D721Med (cell line): ENCODE measurements around the gene TTPAL.

ENCODE experiments used
- DNase-seq: peaks from one replicate; pipeline ENCODE4 v3.0.0; 2011; ENCODE audit warnings: low spot score; ENCODE audit not compliant: insufficient read length
- FAIRE-seq: peaks from 2 replicates; lab custom pipeline; 2011; peaks lifted over from hg19 to GRCh38; lab: Jason Lieb, UNC
- TF ChIP-seq, protein P1 (sequence below): IDR thresholded peaks from 2 replicates; pipeline ENCODE4 v1.5.1; 2012; ENCODE audit warnings: mild to moderate bottlenecking, control low read depth; ENCODE audit not compliant: insufficient read depth; ENCODE audit errors: missing control alignments

The TTPAL gene

DNA sequence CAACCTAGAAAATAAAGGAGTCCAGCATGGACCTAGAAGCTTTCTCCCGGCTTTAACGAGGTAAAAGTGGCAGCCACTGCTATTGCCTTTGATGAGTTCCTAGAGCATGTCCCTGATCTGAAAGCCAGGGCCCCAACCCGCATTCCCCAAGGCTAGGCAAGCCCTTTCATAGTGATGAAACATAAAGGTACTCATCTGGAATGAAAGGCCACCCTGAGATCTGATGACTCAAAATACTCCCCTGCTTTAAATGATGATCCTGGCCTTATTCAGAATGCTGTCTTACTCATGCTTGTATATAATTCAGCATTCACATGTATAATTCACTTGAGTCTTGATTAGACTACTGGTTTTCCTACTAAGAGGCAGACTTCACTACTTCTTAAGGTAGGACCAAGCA is 21.3 kb downstream of the TTPAL start:
- TF ChIP-seq, protein P1, sequence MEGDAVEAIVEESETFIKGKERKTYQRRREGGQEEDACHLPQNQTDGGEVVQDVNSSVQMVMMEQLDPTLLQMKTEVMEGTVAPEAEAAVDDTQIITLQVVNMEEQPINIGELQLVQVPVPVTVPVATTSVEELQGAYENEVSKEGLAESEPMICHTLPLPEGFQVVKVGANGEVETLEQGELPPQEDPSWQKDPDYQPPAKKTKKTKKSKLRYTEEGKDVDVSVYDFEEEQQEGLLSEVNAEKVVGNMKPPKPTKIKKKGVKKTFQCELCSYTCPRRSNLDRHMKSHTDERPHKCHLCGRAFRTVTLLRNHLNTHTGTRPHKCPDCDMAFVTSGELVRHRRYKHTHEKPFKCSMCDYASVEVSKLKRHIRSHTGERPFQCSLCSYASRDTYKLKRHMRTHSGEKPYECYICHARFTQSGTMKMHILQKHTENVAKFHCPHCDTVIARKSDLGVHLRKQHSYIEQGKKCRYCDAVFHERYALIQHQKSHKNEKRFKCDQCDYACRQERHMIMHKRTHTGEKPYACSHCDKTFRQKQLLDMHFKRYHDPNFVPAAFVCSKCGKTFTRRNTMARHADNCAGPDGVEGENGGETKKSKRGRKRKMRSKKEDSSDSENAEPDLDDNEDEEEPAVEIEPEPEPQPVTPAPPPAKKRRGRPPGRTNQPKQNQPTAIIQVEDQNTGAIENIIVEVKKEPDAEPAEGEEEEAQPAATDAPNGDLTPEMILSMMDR = no peak
- FAIRE-seq (no peak), DNase-seq (no peak)

DNA sequence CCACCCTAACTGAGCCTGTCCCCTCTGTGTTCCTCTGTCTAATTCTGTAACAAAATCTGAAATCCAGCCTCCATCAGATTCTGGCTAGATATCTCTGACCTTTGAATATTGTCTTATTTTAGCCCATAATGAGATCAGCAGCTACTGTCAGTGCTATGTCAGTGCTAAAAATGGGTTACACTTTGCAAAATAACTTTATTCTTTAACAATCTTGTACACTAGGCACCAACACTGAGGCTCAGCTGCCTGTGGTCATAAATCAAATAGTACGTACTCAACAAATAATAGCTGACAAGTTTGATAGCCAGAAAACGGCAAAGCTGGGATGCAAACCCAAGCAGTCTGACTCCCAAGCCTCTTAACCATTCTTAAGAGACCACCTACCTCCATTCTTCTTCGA is 22.1 kb downstream of the TTPAL start:
- FAIRE-seq = no peak
- TF ChIP-seq, protein P1 = no peak
- DNase-seq = no peak

DNA sequence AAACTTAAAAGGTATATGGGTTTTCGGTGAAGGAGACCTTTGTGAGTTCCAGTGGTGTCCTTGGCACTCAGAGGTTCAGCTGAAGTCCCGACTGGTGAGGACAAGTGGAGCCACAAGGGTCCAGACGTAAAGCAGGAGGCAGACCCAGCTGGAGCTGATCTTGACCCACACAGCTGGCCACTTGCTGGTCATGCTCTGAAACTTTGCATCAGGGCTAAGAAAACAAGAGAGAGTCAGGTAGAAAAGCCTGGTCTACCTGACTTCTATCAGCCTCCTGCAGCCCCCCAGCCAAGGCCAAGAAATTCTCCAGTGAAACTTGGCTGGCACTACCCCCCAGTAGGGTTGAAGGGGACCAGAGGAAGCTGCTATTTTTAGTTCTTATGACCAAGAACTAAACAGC is 24.5 kb downstream of the TTPAL start:
- TF ChIP-seq, protein P1 = no peak
- DNase-seq = no peak
- FAIRE-seq = no peak

DNA sequence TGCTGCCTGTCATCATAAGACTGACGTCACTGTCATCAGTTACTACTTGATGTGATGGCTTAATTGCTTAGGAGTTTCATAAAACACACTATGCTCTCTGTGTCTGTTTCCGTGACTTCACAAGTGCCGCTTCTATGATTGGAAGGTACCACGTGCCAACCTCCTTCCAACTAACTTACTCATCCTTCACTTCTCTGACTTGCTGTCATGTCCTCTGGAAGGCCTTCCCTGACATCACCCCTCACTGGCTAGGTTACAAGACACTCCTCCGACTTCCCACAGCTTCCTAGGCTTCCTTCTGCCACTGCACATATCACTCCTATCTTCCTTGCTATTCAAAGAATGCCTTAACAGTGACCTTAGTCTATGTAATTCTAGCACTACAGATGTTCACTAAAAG is 25.8 kb downstream of the TTPAL start:
- FAIRE-seq (no peak), DNase-seq (no peak)
- TF ChIP-seq, protein P1 = no peak

DNA sequence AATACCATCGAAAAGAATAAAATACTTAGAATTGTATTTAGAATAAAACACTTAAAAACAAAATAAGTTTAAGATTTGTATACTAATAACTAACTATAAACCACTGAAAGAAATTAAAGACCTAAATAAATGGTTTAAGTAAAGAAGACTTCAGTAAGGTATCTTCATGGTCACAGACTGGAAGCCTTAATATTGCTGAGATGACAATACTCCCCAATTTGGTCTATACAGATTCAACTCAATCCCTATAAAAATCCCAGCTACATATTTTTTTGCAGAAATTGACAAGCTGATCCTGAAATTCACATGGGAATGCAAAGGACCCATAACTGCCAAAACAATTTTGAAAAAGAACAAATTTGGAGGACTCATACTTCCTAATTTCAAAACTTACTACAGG is 27.3 kb downstream of the TTPAL start:
- no peak for DNase-seq
- FAIRE-seq = no peak

DNA sequence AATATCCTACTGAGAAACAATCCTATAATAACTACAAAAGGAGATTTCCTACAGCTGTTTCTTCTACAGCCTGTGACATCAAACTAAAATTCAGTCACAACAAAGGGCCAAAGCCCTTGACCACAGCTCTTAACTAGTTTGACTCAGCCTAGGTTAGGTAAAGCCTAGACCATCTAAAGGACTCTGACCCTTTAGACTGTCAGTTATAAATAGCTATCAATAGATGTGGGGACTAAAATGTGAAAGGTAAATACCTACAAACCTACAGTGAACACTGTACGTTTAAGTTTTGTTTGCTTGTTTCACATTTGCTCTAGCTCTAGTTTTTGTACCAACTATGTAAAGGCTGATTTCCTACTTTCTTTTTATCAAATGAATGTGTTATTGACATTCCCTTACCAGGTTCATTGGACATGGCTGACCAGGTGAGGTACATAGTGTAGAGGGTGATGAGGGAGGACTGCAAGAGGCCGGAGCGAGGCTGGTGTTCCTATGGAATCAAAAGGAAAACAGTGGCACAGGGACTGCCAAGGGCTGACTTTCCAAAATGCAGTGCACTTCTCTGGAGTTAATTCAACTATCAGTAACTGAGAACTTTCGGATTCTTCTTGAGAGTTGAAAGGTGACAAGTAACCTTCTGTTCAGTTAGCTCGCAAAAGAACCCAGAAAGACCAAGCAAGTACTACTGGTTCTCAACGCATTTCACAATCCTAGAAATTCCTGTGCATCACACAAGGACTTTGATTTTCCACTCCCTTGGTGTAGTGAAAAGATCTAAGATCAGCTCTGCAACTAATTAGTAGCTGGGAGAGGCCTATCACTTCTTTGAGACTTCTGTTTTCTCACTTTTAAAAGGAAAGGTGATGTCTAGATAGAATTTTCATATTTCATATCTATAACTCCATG is 29.0 kb downstream of the TTPAL start:
- FAIRE-seq (no peak), DNase-seq (no peak)
- TF ChIP-seq, protein P1 = no peak

More for the DNA sequence above, 27.3 kb downstream of the TTPAL start:
- TF ChIP-seq, protein P1 = no peak

DNA sequence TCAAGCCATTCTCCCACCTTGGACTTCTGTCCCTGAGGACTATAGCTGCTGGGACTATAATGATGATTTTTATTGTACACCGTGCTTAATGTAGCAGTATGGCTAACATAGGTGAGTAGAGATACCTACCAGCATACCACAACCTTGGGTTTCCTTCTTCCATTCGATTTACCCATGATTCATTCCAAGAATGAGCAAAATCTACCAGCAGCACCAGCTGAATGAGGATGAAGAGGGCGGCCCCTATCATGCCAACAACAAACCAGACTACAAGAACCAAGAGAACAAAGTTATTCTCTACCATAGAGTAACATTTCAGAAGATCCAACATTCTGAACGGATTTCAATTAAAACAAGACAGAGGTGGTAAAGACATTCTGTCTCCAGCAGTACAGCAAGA is 34.1 kb downstream of the TTPAL start:
- TF ChIP-seq, protein P1 = no peak
- DNase-seq (no peak), FAIRE-seq (no peak)
